Cardiac muscle cell (in vitro differentiated cells and primary cell): ENCODE measurements around the gene HDAC10. TPM values are rescaled to one million over a fixed set of nuclear protein-coding genes. Genes with fewer than 3 reads are reported as not detected.

Experiments
- DNase-seq, 2 donors: peaks; one replicate each; pipeline versions ENCODE4 v3.0.0 to v3.0.0-alpha.2; 2010 to 2017; ENCODE audit warnings: low read depth in 1 of 2, low spot score in 1 of 2
- H3K27ac ChIP-seq: fragments of 200-600 bp; sonication (generic); 2 replicates; pipeline ENCODE4 v1.5.1; 2016
- H3K27me3 ChIP-seq: fragments of 200-600 bp; sonication (generic); 2 replicates; pipeline ENCODE4 v1.6.0; 2016; ENCODE audit warnings: control low read depth
- H3K36me3 ChIP-seq: fragments of 200-600 bp; sonication (generic); 2 replicates; pipeline ENCODE4 v1.5.1; 2016; ENCODE audit warnings: control low read depth
- H3K4me1 ChIP-seq: fragments of 200-600 bp; sonication (generic); 2 replicates; pipeline ENCODE4 v1.8.1; 2017; ENCODE audit warnings: low read depth, mild to moderate bottlenecking, mixed run types
- H3K4me3 ChIP-seq: fragments of 200-600 bp; sonication (generic); 2 replicates; pipeline ENCODE4 v1.5.1; 2016; ENCODE audit warnings: mild to moderate bottlenecking
- H3K9me3 ChIP-seq: fragments of 200-600 bp; sonication (generic); 2 replicates; pipeline ENCODE4 v1.5.1; 2017; ENCODE audit warnings: low read depth, mild to moderate bottlenecking, control low read depth
- CTCF ChIP-seq: IDR thresholded peaks from 2 replicates; pipeline ENCODE4 v1.5.1; 2012; ENCODE audit warnings: low read depth, mild to moderate bottlenecking, low read length
- polyA plus RNA-seq: library from polyadenylated mRNA; unstranded; fragments of >200 nt; fragmentation: Nextera tagmentation; extraction: Ambion mirVana; gene quantifications from 2 replicates; pipeline ENCODE4 v1.2.1, GENCODE V29; 2016
- total RNA-seq: library from RNA; depleted of rRNA; stranded (reverse); fragments of >200 nt; gene quantifications from 2 replicates; pipeline ENCODE4 v1.2.3, GENCODE V29; 2016

Gene HDAC10
- total and polyA plus RNA-seq, 2 experiments from 2014 or later, result 19.8 to 57.3 TPM

GRCh38 chr22:50253046-50253915 is 2.2 kb upstream of the HDAC10 start:
- H3K9me3 ChIP-seq, result no peaks in the 10 kb centered on the region
- no peak overlapping the region for H3K27ac ChIP-seq
- no peaks in the 10 kb centered on the region for H3K36me3 ChIP-seq
- no peak overlapping the region for H3K4me3 ChIP-seq
- no peaks in the 10 kb centered on the region for H3K27me3 ChIP-seq
- DNase-seq, result no peak
- no peak for TF ChIP-seq CTCF
- peaks cover 7% of the 10 kb centered on the region for H3K4me1 ChIP-seq

GRCh38 chr22:50252082-50253045 is 1.3 kb upstream of the HDAC10 start:
- Histone ChIP-seq H3K36me3 (no peaks in the 10 kb centered on the region), H3K9me3 (no peaks in the 10 kb centered on the region), H3K27me3 (no peaks in the 10 kb centered on the region), H3K4me3 (no peak overlapping the region), H3K27ac (no peak overlapping the region), H3K4me1 (peaks cover 7% of the 10 kb centered on the region)
- DNase-seq, result peak; percentile 68 to 71
- TF ChIP-seq CTCF, result peak; percentile 74

GRCh38 chr22:50251477-50252081 is 514 bp upstream of the HDAC10 start:
- Histone ChIP-seq H3K4me1 (peaks cover 7% of the 10 kb centered on the region), H3K27me3 (no peaks in the 10 kb centered on the region), H3K27ac (no peak overlapping the region), H3K4me3 (peak overlapping the region; percentile 82), H3K36me3 (peaks cover under 1% of the 10 kb centered on the region), H3K9me3 (no peaks in the 10 kb centered on the region)
- no peak for DNase-seq
- TF ChIP-seq CTCF, result no peak

DNA sequence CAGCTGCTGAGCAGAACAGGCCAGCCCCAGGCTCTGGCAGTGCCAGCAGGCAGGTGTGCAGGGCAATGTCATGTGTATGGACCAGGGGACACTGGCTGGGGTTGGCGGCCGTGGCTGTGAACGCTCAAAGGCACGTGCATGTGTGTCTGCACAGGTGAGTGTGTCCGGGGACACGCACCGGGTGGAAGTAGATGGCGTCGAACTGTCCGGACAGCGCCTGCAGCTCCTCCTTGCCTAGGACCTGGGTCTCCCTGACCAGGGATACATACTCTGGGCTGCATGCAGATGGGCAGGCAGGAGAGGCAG is 863 bp downstream of the HDAC10 start:
- Histone ChIP-seq H3K9me3 (no peaks in the 10 kb centered on the region), H3K27ac (no peak overlapping the region), H3K27me3 (no peaks in the 10 kb centered on the region), H3K36me3 (peaks cover 6% of the 10 kb centered on the region), H3K4me3 (peak overlapping the region; percentile 82), H3K4me1 (peaks cover 12% of the 10 kb centered on the region)
- no peak for DNase-seq
- TF ChIP-seq CTCF, result no peak
